GM19025 (cell line): ENCODE measurements around the gene CEP164.

Experiments used
- ATAC-seq: cut with Tn5 transposase; IDR thresholded peaks from one replicate; pipeline ENCODE4 v1.9.1; 2021; ENCODE audit warnings: mild to moderate bottlenecking, low read depth, moderate library complexity; ENCODE audit not compliant: unreplicated experiment

CEP164 gene

DNA sequence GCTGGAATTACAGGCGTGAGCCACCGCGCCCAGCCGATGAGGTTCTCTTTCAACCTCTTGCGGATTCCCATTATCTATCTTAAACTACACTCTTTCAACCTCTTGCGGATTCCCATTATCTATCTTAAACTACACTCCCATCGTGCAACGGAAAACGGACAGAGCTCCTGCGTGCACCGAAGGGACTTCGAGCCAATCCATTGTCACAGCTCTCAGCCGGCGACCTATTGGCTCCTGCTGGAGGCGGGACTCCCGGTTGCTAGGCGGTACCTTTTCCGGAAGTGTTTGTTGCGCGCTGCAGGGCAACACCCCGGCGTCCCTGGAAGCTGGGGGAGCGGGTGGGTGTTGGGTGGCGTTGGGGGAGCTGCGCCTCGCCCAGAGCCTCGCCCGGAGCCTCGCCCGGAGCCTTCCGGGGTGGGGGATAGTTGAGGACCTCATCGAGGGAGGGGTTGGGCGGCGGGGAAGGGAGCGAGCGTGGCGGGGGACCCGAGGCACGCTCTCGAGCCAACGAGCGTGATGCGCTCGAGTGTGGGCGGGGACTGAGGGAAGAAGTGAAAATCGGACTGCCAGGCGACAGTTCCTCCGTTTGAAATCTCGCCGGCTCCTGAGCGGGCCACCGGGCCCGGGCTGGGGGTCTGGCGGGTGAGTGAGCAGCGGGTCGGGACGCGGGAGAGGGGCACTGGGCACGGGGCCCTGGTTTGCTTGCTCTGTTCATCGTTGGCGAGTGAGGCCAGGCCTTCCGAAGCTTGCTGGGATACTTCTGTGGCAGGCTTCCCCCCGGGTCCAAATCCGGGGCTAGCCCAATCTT is at the start of gene CEP164:
Gene CEP164 (plus strand): TSS at position 288 of the 808 bp plus-strand sequence. CDS start 10,733 bp downstream, outside the sequence.
- ATAC-seq: peak; percentile 96

DNA sequence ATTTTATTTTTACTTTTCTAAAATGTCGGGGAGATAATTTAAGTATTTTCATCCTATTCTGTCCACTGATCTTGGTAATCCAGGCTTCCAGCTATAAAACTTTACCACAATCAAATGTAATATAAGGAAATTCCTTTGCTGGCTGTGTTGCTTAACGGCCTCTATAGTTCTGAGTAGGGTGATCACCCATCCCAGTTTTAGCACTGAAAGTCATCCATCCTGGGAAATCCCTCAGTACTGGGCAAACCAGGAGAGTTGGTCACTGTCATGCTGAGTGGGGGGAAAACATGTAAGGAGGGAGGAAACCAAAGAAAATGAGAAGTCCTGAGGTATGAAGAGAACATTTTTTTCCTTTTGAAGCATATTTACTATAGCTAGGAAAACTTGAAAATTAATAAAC is 49.3 kb upstream of the CEP164 start:
- ATAC-seq: no peak

DNA sequence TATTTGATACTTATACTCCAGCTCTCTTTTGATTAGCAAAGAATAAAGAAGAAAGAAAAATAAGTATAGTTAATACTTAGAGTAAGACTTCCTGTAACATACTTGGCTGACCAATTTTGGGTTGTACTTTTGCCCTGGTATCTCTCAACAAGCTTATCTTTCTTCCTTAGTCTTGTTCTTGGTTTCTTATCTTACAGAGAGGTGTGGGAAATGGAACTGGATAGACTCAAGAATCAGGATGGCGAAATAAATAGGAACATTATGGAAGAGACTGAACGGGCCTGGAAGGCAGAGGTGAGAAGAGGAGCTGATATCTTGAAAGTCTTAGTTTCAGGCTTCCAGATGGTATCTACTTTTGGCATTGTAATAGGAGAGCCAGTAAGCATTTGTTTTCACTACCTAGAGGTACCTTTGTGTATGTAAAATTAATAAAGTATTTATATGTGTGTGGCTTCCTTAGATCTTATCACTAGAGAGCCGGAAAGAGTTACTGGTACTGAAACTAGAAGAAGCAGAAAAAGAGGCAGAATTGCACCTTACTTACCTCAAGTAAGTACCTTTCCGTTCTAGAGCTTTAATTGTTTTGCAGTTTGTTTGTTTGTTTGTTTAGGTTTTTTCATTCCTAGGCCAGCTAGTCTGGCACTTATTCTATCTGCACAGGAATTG is 47.8 kb upstream of the CEP164 start:
- no peak for ATAC-seq

DNA sequence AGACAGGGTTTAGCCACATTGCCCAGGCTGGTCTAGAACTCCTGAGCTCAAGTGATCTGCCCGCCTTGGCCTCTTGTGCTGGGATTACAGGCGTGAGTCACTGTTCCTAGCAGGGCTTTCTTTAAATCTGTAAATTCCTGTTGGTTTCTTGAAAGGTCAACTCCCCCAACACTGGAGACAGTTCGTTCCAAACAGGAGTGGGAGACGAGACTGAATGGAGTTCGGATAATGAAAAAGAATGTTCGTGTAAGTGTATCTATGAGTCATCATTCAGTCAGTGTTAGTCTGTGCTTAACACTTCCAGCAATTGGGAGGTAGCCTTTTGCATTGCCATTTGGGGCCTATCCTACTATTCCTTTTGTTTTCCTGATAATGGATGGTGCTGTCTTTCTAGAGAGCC is 46.5 kb upstream of the CEP164 start:
- ATAC-seq: no peak

DNA sequence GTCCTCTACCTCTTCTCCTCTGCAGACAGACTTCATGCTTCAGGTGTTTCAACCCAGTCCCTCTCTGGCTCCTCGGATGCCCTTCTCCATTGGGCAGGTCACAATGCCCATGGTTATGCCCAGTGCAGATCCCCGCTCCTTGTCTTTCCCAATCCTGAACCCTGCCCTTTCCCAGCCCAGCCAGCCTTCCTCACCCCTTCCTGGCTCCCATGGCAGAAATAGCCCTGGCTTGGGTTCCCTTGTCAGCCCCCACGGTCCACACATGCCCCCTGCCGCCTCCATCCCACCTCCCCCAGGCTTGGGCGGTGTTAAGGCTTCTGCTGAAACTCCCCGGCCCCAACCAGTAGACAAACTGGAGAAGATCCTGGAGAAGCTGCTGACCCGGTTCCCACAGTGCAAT is 45.8 kb upstream of the CEP164 start:
- no peak for ATAC-seq

DNA sequence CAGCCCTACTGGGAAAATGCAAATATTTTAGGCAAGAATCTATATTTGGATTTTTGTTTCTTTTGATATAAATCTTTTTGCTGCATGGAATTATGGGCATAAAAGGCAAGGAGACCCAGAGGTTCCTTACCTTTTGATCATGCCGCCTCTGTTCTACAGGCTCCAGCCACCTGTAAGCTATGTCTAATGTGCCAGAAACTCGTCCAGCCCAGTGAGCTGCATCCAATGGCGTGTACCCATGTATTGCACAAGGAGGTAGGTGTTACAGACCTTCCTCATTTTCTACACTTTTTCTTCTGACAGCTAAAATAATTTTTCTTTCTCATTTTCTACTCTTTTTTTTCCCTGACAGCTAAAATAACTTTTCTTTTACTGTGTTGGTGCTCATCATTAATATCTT is 44.7 kb upstream of the CEP164 start:
- ATAC-seq: no peak

DNA sequence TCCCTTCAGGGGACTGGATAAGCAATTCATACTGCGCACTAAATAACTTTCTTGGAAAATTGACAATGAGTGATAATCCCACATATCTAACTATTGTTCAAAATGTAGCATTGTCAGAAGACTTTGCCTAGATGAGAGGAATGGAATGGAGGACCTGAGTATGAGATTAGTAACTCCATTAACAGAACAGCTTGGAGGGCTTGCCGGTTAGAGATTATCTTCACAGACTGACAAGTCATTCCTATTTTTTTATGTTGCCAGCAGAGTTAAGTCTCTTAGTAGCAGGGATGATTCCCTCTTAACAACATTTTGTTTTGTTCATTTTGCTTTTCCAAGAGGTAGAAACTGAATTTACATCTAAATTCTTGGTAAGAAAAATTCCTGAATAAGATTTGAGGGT is 43.6 kb upstream of the CEP164 start:
- no peak for ATAC-seq

DNA sequence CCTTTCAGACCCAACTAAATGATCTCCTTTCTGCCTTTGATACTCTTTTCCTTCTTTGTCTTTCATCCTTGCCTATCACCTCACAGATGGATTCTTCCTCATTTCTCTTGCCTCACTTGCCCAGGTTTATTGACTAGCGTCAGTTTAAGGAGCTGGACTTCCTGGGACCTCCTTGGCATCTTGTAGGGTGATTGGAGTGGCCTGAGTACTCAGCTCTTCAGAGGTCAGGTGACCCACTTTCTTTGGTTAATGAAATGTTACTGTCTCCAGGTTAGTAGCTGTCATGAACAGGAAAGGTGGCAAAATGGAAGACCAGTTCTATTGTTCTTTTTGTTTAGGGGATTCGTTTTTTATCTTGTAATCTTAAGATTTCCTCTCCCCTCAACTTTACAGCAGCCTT is 41.1 kb upstream of the CEP164 start:
- no peak for ATAC-seq

DNA sequence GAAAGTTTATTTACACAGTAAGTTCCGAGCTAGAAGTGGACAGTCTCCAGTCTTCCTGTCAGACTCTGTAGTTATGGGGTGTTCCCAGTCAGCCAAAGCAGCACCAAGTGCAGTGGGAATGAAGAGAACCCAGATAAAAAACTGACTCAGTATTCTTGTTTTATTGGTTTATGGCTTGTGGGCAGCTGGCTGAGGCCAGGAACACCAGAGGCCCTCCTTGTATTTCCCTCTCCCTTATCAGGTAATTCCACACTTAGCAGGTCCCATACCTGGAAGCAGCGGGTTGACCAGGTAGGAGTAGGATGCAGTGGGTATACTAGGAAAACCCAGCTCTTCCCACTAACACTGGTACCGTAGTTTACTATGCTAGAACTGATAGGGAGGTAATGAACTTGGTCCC is 40.0 kb upstream of the CEP164 start:
- no peak for ATAC-seq

DNA sequence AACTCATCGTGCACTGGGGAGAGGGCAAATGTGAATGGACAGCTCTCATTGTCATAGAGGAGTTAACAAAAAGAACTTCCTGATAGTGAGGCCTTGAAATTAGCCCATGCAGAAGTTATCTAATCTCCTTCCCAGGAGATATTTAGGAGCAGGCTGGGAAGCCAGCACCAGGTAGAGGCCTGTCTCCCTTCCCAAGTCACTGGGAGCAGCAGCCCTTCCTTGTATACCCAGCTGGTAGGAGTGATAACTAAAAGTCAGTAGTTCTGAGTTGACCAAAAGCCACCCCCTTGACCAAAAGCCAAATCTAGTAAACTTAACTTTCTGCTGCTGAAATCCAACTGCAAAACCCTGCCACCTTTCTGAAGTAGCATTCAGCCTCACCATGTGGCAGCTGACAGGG is 37.9 kb upstream of the CEP164 start:
- ATAC-seq: no peak

DNA sequence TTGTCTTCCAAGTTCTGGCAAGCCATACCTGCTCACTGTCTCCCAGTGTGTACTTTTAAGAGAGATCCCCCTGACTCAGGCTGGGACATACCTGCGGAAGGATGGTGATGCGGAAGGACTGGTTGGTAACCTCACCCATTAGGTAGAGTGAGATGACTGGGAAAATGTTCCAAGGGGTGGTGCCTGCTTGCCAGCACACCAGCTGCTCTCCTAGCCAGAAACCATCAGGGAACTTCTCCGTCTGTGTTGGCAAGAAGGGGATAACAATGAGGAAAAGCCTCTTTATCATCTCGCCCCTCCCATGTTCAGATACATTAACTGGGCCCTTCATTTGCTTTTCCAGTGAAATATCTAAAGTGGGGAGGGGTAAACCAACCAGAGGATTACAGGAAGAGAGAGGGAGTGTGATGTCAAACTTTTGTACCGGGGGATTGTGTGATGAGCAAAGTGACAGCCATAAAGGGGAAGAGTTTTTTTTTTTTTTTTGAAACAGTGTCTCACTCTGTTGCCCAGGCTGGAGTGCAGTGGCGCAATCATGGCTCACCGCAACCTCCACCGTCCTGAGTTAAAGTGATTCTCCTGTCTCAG is 36.8 kb upstream of the CEP164 start, which contains the start of gene BACE1-AS:
Gene BACE1-AS (plus strand): TSS at position 538 of the 588 bp plus-strand sequence.
- ATAC-seq: no peak

DNA sequence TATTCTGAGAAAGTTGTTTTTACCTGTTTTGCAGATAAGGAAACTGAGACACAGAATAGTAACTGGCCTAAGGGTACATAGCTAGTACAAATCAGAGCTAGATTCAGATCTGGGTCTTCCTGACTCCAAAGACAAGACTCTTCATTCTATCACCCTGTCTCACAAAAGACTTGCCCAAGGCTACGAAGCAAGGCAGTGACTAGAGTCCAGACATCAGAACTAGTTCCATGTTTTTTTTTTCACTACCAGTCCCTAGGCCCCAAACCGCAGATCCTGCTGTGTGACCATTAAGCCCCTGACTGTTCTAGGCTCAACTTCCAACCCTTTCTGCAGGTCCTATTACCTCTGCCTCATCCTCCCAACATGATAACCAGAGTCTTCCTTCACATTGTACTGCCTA is 35.0 kb upstream of the CEP164 start:
- ATAC-seq: no peak

DNA sequence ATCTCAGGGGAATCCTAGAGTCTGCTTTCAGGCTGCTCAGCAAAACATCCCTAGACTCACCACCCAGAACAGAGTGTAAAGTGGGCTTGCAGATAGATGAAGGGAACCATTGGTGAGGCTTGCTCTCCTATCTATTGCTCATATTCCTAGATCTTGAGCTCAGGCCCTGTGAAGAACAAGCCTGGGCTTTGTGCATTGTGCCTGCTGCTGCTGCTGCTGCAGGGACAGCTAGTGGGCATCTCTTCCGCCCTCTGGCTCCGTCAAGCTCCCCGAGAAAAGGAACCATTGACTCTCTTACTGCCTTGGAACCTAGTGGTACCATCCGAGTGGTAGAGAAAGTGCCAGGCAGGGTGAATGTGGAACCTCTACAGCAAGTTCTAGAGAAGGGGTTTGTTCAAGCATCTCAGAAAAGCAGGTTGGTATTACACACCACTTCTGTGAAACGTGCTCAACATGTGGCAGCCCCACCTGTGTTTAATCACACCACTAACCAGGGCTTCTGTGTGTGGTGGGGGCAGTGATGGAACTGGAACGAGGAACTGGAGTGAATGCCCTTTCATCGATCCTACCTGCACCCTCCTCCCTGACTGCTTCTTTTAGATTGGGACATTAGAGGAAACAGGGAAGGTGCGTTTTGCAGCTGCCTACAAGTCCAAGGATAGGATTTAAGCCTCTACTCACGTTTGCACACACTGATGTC is 32.1 kb upstream of the CEP164 start:
- no peak for ATAC-seq

DNA sequence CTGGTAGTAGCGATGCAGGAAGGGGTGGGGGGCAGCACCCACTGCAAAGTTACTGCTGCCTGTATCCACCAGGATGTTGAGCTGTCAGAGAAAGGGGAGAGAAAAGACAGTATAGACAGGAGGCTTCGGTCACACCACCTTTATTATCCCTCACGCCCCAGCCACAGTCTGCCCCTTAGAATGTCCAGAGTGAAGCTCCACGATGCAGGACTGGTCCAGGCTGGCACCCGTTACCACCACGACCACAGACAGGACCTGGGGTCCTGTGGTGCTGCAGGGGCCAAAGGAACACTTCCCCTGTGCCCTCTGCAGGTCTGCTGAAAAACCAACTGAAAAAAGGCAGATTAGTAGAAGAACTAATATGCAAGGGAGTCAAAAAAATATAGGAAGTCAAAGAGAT is 30.8 kb upstream of the CEP164 start:
- no peak for ATAC-seq

DNA sequence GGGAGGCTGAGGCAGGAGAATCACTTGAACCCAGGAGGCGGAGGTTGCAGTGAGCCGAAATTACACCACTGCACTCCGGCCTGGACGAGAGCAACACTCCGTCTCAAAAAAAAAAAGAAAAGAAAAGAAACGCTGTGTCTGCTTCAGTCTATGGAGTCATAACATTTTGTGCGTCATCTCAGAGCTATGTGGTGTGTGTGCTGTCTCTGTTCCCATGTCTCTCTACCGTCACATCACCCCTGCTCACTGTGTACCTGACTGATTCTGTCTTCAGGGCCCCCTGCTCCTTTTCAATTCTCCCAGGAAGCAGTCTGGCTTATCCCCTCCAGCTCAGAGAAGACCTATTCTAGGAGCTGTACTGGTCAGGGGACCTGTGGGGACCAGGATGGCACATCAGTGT is 29.5 kb upstream of the CEP164 start:
- ATAC-seq: no peak

DNA sequence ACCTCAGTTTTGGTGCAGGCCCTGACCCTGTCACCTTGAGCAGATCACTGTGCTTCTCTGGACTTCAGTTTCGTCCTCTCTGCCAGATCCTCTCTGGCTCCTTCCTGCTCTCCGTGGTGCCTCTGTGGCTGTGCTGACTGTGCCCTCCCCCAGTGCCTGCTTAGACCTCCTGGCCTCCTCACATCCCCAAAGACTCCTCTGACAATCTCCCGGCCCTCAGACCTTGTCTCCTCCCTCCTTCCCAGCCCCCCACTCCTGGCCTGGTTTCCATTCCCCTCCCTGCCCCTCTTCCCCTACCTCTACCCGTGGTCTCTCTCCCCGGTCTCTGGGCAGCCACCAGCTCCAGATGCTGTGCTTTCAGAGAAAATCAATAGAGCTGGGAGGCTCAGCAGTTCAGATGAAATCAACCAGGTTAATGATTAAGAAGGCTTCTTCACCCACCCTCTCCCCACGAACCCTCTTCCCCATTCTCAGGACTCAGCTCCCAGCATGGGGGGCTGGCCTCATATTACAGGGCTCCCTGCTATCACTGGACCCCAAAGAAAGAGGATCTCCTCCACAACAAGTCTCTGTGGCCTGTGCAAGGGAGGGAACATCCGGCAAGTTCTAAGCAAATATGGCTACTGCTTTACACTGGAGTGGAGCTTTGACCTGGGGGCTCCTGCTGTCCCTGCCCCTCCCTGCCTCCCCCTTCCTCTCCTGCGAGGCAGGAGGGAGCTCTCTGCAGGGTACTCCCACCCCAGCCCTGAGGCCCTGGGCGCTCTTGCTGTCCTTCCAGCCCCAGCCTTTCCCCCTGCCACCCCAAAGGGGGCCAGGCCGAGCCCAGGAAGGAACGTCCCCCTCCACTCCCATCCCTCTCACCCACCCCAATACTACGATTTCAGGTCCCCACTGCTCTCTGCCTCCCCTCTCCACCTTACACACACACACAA is 28.0 kb upstream of the CEP164 start:
- no peak for ATAC-seq

DNA sequence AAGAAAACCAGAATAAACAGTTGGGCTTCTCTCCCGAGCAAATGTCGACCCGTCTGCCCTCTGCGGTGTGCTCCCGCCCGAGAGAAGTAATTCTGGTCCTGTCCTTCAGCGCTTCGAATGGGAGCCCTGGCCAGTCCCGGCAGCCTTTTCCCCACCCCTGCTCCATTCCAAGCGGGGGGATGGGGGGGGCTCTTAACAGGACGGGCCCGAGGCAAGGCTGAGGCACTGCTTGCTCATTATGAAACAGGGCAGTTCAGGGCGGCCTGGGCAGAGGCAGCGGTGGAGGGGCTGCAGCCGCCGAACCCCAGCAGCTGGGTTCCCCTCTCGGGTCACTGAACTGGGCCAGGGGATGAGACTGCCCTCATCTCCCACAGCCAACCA is 27.4 kb upstream of the CEP164 start:
- no peak for ATAC-seq

DNA sequence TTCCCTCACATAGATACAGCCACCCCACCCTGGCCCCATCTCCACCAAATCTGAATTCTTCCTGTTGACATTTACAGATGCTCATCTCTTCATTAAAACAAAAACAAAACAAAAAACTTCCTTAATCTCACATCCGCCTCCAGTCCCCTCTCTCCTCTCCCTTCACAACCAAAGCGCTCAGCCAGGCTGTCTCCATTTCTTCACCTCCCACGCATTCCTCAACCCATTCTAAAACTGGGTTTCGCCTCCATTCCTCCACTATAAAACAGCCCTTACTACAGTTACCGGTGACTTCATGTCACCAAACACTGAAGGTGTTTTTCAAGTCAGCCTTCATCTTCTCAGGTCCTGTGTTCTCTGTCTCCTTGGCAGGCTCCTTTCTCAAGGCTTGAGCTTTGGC is 26.9 kb upstream of the CEP164 start:
- ATAC-seq: no peak

DNA sequence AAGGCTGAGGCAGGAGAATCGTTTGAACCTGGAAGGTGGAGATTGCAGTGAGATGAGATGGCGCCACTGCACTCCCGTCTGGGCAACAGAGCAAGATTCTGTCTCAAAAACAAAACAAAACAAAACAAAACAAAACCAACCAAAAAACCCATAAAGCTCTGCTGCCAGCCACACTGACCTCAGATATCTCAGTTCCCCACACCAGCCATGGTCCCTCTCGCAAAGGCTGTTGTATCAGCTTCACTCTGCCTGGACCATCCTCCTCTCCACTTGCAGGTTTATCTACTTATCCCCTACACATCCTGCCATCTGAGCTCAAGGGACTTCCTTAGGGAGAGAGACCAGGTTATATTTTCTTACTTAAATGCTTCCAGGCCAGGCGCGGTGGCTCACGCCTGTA is 25.4 kb upstream of the CEP164 start:
- ATAC-seq: no peak

DNA sequence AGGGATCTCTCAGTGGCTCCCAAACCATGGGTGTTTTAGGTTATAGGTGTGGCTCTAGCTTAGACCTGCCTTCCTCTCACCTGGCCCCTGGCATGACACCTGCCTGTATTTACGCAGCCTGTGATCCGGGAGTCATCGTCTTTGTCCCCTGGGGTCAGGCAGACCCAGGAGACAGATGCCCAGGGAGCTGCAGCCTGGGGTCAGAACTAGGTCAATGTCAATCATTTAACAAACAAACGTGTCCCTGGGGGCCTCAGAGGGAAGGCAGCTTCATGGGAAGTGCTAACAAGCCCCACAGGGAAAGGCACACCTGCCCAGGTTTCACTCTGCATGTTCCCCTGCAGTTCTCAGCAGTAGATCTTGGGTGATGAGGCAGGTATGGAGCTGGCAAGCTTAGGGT is 24.6 kb upstream of the CEP164 start:
- no peak for ATAC-seq
